ENCODE measurements around the gene AGPAT1.
"Not testable (repeated sequence)": the region's sequence is repeated elsewhere in the genome, so short reads cannot be mapped to it uniquely, and the experiment has no call there.

The AGPAT1 gene

DNA sequence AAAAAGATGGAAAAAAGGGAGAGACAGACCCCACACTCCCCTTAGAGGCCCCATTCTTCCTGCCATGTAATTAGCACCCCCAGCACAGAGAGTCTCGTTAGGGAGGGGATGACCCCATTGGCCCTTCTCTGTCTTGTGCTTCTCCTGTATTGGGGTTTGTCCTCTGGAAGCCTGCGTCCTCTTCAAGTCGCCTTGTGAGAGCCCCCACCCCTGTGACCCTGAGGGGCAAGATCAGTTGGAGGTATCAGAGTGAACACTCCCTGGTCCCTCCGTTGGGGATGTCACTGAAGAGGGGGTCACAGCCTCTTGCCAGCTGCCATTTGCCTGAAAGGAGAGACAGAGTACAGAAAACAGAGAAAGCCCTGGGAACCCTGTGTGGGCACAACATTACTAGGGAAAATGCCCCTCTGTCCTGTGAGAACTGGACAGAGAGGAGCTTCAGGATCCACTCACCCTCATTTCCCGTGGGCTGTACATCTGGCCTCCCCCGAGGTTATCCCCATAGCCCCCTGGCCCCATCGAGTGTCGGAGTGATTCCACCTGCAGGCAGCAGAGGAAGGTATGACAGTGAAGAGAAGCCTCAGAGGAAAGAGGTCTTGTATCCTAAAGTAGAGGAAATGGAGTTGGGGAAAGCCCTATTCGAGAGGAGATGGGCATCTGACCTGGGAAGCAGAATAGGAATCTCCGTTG, 10.4 kb upstream of the AGPAT1 start:
- DNase-seq (ENCODE audit: low spot score) = not testable (repeated sequence)

DNA sequence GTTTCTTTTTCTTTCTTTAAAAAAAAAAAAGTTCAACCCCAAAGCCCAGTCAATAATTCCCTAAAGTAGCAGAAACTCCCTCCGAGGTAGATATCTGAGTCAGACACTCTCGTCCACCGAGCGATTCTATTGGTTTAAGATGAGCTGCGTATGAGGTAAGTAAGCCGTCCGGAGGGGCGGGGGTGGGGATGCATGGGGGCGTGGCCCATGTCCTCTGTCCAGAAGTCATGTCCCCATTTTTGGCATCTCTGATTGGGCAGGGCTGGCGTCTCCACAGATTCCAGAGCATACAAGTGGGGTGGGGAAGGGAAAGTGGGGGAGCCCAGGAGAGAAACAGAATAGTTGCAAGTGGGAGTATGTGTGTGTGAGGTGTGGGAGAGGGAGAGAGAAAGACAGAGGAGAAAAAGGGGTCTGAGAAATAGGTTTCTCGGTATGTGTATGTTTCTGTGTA, 9.8 kb upstream of the AGPAT1 start:
- DNase-seq (ENCODE audit: low spot score) = peak; percentile 92

DNA sequence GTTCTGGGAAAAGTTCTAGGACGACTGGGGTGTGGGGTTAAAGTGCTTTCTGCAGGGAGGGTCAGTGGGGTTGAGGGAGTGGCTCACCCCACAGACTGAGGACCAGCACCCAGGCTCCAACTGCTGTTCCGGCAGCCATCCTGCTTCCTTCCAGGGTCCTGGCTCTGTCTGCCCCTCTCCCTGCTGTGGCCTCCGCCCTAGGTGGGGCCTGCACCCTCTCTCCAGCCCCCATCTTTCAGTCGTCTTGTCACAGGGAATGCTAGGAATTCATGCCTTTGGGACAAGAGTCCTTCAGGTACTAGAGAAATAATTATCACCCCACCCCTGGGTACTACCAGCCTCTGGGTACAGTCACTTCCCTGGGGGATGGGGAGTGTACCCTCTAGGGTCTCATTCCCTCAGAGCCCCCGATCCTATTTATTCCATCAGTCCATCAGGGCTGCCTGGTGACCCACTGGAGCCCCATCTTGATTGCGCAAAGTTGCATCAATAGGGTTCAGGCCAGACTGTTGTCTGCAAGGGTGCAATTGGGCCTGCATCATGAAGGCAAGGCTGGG, 8.3 kb upstream of the AGPAT1 start, which contains the start of gene AGER:
Gene AGER, minus strand, starts transcription at position 170 of the 557 bp plus-strand sequence. Its CDS starts 31 bp downstream, at position 139.
- DNase-seq (ENCODE audit: low spot score) = no peak

DNA sequence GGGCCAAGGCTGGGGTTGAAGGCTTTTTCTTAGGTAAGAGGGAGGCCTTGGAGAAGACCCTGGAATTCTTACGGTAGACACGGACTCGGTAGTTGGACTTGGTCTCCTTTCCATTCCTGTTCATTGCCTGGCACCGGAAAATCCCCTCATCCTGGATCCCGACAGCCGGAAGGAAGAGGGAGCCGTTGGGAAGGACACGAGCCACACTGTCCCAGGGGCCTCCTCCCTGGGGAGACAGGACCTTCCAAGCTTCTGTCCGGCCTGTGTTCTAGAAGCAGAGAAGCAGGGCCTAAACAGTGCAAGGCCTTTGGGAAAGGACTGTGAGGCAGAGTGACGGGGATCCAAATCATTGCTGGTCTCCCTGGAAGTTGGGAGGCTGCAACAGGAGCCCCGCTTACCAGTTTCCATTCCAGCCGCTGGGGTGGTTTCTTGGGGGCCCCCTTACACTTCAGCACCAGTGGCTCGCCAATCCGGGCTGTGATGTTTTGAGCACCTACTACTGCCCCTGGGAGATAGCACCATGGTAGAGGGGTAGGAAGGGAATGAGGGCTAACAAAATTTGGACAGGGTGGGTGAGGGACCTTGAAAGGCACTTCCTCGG, 7.7 kb upstream of the AGPAT1 start:
- no peak for DNase-seq (ENCODE audit: low spot score)

DNA sequence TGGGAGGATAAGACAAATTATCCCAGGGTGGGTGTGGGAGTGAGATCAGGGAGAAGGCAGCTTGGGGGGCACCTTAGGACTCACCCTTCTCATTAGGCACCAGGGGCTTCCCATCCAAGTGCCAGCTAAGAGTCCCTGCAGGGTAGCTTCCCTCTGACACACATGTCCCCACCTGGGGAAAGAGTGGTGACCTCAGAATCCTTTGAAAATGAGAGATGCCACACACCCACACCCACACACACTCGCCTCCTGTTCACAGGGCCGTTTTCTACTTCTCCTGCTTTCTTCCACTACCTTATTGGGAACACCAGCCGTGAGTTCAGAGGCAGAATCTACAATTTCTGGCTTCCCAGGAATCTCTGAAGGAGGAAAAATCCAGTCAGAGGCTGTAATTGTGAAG, 7.1 kb upstream of the AGPAT1 start:
- DNase-seq (ENCODE audit: low spot score) = no peak

DNA sequence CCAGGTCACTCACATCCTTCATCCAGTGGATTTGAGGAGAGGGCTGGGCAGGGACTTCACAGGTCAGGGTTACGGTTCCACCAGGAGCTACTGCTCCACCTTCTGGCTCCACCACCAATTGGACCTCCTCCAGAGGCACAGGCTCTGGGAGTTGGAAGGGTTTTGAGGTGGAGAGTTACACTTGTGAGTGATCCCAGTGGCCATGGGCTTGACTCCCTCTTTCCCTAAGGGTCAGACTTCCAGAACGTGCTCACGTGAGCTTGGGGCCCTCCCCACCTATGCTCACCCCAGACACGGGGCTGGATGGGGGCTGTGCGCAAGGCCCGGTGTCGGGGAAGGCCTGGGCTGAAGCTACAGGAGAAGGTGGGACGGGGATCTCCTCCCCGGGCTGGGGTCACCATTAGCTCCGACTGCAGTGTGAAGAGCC, 6.7 kb upstream of the AGPAT1 start:
- no peak for DNase-seq (ENCODE audit: low spot score)

DNA sequence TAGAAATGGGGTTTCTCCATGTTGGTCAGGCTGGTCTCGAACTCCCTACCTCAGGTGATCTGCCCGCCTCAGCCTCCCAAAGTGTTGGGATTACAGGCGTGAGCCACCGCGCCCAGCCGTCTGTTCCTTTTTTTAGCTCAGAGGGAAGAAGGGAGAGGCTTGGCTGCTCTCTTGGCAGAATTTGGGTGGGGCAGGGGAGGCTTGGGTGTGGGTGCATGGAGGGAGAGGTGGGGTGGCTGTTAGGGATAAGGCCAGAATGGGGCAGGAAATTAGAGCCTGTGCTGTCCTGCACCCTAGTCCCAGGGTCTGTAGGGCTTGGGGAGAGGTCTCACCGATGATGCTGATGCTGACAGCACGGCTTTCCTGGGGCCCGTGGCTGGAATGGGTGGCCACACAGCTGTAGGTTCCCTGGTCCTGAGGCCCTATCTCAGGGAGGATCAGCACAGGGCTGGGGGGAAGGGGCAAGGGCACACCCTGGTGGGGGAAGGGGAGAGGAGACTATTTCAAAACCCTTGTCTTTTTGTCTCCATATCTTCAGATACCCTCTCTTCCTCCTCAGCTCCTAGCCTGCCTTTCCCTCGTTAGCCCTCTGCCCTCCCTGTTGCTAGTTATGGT, 6.1 kb upstream of the AGPAT1 start:
- no peak for DNase-seq (ENCODE audit: low spot score)

DNA sequence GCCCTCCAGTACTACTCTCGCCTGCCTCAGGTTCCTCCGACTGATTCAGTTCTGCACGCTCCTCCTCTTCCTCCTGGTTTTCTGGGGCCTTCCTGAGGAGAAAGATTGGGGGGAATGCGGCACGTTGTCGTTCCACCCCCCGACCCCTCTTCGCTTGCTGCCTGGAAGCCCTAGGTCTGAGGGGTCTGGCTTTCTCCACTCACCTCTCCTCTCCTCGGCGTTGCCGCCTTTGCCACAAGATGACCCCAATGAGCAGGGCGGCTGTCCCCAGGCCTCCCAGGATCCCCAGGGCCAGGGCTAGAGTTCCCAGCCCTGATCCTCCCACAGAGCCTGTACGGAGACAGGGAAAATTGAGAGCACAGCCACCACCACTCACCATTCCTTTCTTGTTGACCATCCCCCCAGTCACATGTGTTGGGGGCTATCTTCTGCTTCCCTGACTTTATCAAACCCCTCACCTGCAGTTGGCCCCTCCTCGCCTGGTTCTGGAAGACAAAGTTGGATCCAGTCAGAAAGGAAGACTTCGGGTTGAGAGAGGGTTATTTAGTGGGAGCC, 5.3 kb upstream of the AGPAT1 start:
- DNase-seq (ENCODE audit: low spot score) = no peak

DNA sequence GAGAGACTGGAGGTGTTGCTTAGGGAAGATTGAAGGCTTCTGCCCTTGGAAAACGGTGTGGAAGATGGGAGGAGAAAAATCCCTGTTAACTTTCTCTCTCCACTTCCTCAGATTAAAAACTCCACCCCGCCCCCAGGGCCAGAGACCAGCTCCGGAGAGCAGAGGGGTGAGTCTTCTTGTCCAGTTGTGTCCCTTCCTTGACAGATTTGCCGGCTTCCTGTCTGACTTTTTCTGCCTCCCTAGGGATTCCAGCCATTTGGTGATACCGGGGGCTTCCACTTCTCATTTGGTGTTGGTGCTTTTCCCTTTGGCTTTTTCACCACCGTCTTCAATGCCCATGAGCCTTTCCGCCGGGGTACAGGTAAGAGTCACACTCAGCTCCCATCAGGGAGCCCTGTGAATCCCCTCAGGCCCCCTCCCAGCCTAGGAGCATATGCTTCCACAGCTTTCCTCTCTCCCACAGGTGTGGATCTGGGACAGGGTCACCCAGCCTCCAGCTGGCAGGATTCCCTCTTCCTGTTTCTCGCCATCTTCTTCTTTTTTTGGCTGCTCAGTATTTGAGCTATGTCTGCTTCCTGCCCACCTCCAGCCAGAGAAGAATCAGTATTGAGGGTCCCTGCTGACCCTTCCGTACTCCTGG, 4.0 kb upstream of the AGPAT1 start:
- DNase-seq (ENCODE audit: low spot score) = no peak

DNA sequence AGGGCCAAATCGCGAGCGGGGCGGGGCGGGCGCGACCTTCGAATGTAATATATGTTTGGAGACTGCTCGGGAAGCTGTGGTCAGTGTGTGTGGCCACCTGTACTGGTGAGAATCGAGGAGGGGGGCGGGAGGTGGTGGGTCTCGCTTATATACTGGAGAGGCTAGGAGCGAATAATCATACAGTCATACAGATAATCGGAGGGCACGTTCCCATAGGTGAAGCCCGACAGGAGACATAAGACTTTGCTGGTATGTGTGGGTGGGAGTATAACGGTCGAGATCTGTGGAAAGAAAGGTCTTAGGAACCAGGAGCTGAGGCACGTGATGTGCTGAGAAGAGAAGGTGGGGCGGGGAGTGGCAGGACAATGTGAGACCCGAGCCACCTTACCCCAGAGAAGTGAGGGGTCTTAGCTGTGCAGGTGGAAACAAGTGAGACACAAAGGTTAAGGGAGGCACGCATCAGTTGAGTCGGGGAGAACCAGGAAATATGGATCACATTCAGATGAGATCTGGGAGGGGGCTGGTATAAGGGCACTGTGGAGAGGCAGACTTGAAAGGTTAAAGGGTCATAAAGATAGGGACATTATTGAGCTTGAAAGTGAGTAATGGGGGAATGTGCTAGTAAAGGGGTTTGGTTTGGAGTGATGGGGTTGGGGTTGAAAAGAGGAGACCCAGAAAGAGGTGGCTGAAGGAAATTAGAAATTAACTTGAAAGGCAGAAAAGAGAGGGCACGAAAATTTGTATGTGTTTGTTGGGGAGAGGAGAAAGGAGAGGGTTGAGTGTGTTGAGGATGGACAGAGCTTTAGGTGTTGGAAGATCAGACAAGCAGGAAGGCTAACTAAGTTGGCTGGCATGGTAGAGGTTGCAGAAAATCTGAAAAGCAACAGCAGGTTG, 2.9 kb upstream of the AGPAT1 start:
- DNase-seq (ENCODE audit: low spot score) = peak; percentile 27

DNA sequence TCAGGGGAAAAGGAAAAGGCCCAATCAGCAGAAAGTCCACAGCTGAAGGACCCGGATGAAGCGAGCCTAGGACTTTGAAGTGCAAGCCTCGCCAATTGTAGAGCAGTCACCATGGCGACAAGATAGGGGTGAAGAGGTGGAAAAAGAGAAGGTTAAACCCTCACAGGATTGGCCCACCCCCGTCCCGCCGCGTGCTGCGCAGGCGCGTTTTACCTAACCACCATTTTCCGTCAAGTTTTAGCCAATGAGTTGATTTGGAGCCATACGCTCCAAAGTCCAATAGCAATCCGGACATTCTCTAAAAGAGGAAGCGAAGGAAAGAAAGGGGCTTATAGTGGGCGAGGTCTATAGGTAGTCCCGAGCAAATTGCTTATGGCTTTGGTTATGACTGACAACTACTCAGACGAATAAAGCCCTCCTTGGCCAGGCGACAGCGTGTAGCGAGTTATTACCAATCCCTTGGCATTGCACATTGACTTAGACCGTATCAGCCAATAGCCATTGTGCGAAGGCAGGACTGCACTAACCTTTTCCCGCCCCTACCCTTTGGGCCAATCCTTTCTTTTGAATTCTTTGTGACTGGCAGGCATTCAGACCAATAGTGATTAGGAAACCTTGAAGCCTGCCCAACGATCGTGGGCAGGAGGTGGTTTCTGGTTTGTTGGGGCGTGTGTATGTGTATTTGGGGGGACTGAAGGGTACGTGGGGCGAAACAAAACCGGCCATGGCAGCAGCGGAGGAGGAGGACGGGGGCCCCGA, 2.1 kb upstream of the AGPAT1 start, which contains the start of gene RNF5:
Gene RNF5, plus strand, starts transcription at position 618 of the 759 bp plus-strand sequence. Its CDS starts 107 bp downstream, at position 725.
- peak; percentile 100 for DNase-seq (ENCODE audit: low spot score)

DNA sequence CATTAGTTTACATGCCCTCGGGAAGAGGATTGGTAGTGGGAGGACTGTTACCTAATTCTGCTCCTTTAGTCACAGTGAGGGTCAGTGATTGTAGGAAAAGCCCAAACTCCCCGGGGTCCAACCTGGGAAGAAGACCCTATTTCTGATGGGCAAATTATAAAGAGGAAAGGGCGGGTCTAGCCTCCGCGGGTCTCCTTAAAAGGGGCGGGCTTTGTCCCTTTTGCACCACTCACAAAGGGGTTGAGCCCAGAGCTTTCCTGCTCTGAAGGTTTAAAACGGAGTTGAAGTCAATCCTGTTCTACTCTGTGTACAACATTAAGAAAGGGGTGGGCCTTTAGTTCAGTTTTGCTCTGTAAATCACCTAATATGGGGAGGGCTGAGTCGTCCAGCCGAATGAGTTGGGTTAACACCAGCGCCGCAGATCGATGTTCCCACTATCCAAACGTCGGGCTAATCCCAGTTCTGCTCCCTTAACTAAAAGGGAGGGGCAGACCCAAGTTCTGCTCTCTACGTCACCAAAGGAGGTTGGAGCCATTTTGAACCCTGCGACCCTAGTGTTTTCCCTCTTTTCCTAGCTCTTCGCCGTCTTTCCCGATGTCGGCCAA, 1.4 kb upstream of the AGPAT1 start:
- peak; percentile 62 for DNase-seq (ENCODE audit: low spot score)

DNA sequence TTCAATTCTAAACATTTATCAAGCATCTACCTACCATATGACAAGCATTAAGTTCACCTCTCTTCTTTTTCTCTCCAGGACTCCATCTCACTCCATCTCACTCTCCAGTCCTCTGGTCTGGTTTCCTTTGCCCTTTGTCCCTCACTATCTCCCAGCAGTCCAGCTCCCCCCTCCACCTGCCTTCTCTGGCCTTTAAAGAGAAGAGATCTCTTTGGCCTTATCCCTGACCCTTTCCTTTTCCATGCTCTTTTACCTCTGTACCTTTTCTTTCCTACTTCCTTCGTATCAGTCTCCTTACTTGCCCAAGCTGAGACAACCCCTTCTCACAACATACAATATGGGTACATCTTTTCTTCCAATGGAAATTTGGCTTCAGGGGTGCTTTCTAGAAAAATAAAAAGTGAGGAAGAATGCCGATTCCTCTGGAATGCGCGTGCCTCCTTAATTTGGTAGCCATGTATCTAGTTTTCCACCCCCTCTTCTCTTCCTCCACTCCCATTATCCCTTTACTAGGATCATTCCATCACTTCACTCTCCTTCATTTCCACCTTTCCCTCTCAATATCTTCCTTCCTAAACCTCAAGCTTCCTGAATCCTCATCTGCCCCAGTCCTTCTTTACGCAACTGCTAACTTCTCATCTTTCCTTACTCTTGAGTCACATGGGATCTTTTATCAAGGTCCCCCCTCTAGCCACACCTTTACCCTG, 745 bp upstream of the AGPAT1 start:
- no peak for DNase-seq (ENCODE audit: low spot score)

DNA sequence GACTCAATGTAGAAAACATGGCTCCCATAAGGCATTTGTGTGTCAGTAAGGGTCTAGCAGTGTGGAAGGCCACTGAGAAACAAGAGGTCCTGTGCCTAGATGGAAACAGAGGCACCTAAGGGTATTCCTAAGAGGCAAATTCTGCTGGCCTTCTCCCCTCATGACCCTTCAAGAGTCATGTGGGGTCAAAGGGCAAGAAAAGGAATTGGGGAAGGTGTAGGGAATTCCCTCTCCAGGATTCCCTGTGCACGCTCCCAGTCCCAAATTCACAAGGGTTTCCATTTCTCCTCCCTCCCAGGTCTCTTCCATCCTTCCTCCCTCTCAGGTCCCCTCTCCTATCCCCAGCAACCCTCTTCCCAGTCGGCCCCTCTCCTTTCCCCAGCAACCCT, 568 bp downstream of the AGPAT1 start:
- DNase-seq (ENCODE audit: low spot score) = no peak

DNA sequence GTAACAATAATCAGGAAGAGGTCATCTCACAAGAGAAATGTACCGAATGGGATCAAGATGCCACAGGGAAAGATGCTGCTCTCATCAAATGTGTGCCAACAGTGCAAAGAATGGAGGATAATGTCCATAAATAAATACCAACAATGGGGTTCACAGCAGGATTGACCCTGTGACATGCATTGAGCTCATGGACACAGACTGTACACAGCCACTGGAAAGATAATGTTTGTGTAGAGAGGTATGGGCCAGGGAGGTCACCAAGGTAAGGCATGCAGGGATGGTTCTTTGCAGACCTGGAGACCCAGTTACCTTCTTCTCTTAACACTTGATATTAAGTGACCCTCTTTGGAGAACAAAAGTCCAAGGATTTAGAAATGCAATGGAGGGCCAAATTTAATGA, 1.5 kb downstream of the AGPAT1 start:
- no peak for DNase-seq (ENCODE audit: low spot score)

DNA sequence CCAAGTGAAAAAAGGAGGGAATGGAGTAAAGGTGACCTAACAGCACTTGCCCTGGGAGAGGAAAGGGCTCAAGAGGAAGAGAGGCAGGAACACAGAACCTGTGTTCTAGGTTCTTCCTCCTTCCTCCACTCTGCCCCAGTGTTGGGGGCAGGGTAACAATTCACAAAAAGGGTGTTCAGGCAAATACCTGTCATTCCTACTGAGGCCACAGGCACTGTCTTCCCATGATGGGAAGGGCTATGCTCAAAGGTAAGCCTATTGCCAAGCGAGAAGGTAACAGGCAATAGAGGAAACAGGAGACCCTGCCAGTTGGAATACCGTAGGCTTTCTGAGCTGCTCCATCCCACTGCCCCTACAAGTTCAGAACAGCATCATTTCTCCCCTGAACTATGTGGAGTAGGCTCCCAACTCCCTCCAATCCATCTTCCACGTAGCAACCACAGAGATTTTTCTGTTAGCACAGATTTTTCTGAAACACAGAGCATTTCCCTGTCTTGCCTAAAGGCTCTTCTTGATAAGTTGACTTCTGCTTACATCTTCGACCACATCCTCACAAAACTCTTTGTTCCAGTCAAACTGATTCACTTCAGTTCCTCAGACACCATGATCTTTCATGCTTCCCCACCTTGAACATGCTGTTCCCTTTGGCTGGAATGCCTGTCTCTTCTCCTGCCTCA, 2.7 kb downstream of the AGPAT1 start:
- no peak for DNase-seq (ENCODE audit: low spot score)

DNA sequence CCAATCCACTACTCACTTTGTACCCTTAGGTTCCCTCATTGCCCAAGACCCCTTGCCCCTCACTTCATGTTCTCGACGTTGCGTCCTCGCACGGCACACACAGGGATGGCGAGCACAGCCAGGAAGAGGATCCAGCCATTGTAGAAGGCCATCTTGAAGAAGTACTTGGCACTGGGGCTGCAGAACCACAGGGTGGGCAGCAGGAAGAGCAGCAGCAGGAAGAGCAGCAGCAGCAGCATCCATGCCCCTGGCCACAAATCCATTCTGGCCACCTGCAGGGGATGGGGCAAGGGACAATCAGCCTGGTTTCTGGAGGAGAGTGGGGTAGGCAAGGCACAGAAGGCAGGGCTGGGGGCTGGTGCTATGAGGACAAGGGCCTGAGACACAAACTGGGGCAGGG, 4.7 kb downstream of the AGPAT1 start:
- no peak for DNase-seq (ENCODE audit: low spot score)

DNA sequence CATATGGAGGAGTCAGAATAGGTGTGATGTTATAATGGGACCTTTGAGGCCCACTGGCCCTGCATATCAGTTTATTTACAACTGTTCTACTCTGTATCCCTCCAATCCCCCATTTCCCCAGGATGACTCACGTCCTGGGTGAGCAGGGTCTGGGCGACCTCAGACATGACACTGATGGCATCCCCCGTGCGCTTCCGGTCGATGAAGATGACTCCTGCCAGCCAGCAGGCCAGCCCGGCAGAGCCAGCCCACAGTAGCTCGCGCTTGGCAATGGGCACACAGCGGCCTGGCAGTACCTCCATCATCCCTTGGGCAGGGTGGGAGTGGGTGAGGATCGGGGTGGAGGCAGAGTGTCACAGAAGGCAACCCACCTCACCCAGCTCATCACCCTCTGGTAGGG, 5.6 kb downstream of the AGPAT1 start:
- no peak for DNase-seq (ENCODE audit: low spot score)

All from kidney tubule cell (primary cell).